Lung (tissue), 12 donors: Measurements from ENCODE around the gene POLR1G. TPM values are rescaled to one million over a fixed set of nuclear protein-coding genes. Genes with fewer than 3 reads are reported as not detected.
A peak's percentile ranks its signal among the peaks of the same experiment; 100 is the strongest.

Experiments
- ATAC-seq: fragments of 200-7000 bp; cut with Tn5 transposase; one replicate; pipeline ENCODE4 v1.9.1; 2020; ENCODE audit warnings: moderate number of reproducible peaks; ENCODE audit not compliant: insufficient read depth, low FRiP score
- DNase-seq, 3 donors: peaks; one replicate each; pipeline ENCODE4 v3.0.0-alpha.2; 2013 to 2017
- H3K27ac ChIP-seq, 2 donors: one replicate each; pipeline ENCODE4 v1.5.1; 2013; ENCODE audit warnings: mild to moderate bottlenecking in 2 of 2, moderate library complexity in 2 of 2, control low read depth in 1 of 2, inconsistent platforms in 1 of 2, low read depth in 1 of 2, low read length in 1 of 2
- H3K27me3 ChIP-seq, 3 donors: one replicate each; pipeline ENCODE4 v1.5.1; 2013; ENCODE audit warnings: low read length in 2 of 3; ENCODE audit not compliant: control insufficient read depth in 3 of 3, insufficient read depth in 3 of 3
- H3K36me3 ChIP-seq, 4 donors: one replicate each; pipeline ENCODE4 v1.5.1; 2013; ENCODE audit warnings: low read length in 4 of 4, mild to moderate bottlenecking in 1 of 4, moderate library complexity in 1 of 4; ENCODE audit not compliant: control insufficient read depth in 4 of 4, insufficient read depth in 4 of 4
- H3K4me1 ChIP-seq, 5 donors: one replicate each; pipeline ENCODE4 v1.5.1; 2013; ENCODE audit warnings: low read length in 5 of 5, mild to moderate bottlenecking in 2 of 5, moderate library complexity in 1 of 5; ENCODE audit not compliant: control insufficient read depth in 5 of 5, insufficient read depth in 5 of 5
- H3K4me3 ChIP-seq: one replicate; pipeline ENCODE4 v1.5.1; 2013; ENCODE audit warnings: mild to moderate bottlenecking, control low read depth, moderate library complexity
- H3K9ac ChIP-seq, 2 donors: one replicate each; pipeline ENCODE4 v1.5.1; 2013; ENCODE audit warnings: low read length in 2 of 2, control low read depth in 1 of 2; ENCODE audit not compliant: insufficient read depth in 1 of 2
- H3K9me3 ChIP-seq, 4 donors: one replicate each; pipeline ENCODE4 v1.5.1; 2013; ENCODE audit warnings: low read length in 3 of 4, mild to moderate bottlenecking in 1 of 4, moderate library complexity in 1 of 4; ENCODE audit not compliant: control insufficient read depth in 4 of 4, insufficient read depth in 3 of 4
- WGBS, 2 donors: extraction: QIAGEN DNeasy Blood & Tissue Kit; methylation state at CpG; one replicate each; pipeline ENCODE4 v1.1.7; 2013; 5-methylcytosine and 5-hydroxymethylcytosine counted together
- polyA plus RNA-seq, 2 donors: library from polyadenylated mRNA; stranded (reverse); fragments of 200-250 nt; gene quantifications; one replicate each; pipeline ENCODE4 v1.2.1, GENCODE V29; 2013
- total RNA-seq, 2 donors: library from RNA; depleted of rRNA in 1 of 2; stranded (reverse); fragments of >200 nt in 1 of 2; gene quantifications; one replicate each; pipeline ENCODE4 v1.2.1, GENCODE V29; 2014 to 2021
- TF ChIP-seq, protein P1 (sequence below): IDR thresholded peaks from 2 replicates; pipeline ENCODE4 v1.5.1; 2012; ENCODE audit warnings: mild to moderate bottlenecking; ENCODE audit errors: control extremely low read depth, extremely low read depth
- donor health status: control.
- donor health status: control.
- donor health status: Bipolar disorder and iron deficiency.
- donor health status: healthy.
- donor health status: DM: yes; HTN: yes; CAD: no.

The POLR1G gene
- total and polyA plus RNA-seq, 4 donors = 3.6 to 8.3 (median 5.9) TPM

DNA sequence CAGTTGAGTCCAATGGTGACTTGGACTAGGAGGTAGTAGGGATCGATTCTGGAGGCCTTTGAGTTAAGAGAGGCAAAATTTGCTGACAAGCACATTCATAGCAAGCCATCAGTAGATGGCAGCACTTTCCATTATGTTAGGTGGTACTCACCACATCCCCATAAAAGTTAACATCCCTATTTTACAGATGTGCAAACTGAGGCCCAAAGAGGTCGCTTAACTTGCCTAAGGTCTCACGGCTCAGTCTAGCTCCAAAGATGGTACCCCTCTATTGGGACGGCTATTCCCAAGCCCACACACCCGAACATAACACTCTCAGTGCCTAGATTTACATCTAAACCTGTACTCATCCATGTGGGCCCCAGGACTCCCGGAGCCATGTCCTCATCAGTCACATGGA is 39.9 kb downstream of the POLR1G start:
- Histone ChIP-seq H3K4me1 (peaks cover 6 to 17% (median 11%) of the 10 kb centered on the region in 5 donors), H3K36me3 (no peaks in the 10 kb centered on the region), H3K9ac (no peak overlapping the region), H3K27ac (no peak overlapping the region), H3K4me3 (no peak overlapping the region), H3K9me3 (no peaks in the 10 kb centered on the region), H3K27me3 (no peaks in the 10 kb centered on the region)
- TF ChIP-seq, protein P1, sequence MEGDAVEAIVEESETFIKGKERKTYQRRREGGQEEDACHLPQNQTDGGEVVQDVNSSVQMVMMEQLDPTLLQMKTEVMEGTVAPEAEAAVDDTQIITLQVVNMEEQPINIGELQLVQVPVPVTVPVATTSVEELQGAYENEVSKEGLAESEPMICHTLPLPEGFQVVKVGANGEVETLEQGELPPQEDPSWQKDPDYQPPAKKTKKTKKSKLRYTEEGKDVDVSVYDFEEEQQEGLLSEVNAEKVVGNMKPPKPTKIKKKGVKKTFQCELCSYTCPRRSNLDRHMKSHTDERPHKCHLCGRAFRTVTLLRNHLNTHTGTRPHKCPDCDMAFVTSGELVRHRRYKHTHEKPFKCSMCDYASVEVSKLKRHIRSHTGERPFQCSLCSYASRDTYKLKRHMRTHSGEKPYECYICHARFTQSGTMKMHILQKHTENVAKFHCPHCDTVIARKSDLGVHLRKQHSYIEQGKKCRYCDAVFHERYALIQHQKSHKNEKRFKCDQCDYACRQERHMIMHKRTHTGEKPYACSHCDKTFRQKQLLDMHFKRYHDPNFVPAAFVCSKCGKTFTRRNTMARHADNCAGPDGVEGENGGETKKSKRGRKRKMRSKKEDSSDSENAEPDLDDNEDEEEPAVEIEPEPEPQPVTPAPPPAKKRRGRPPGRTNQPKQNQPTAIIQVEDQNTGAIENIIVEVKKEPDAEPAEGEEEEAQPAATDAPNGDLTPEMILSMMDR = peak; percentile 19
- no peak for ATAC-seq
- 82 to 86% methylated on average over 6 of the region's 6 CpGs for WGBS, 2 donors
- DNase-seq = peak in 1 of 3 donors; percentile 26

- Histone ChIP-seq H3K9me3 (no peaks in the 10 kb centered on the region), H3K4me1 (peaks cover 6 to 18% (median 11%) of the 10 kb centered on the region in 5 donors), H3K36me3 (no peaks in the 10 kb centered on the region), H3K27ac (no peak overlapping the region), H3K27me3 (no peaks in the 10 kb centered on the region), H3K9ac (no peak overlapping the region), H3K4me3 (no peak overlapping the region)
- peak in 1 of 3 donors; percentile 26 for DNase-seq
- 87 to 92% methylated on average over 7 of the region's 7 CpGs for WGBS, 2 donors
- TF ChIP-seq, protein P1 = no peak
- no peak for ATAC-seq
Measured at GRCh38 chr19:45446944-45447343, 40.5 kb downstream of the POLR1G start.

- peaks cover under 1 to 18% (median 11%) of the 10 kb centered on the region in 5 donors for H3K4me1 ChIP-seq
- H3K9ac ChIP-seq = no peak overlapping the region
- no peaks in the 10 kb centered on the region for H3K36me3 ChIP-seq
- H3K9me3 ChIP-seq = no peaks in the 10 kb centered on the region
- DNase-seq (no peak), ATAC-seq (no peak)
- WGBS, 2 donors = 89 to 92% methylated on average over 3 of the region's 3 CpGs
- no peak overlapping the region for H3K4me3 ChIP-seq
- no peaks in the 10 kb centered on the region for H3K27me3 ChIP-seq
- H3K27ac ChIP-seq = no peak overlapping the region
- TF ChIP-seq, protein P1 = no peak
Measured at GRCh38 chr19:45448425-45448756, 41.9 kb downstream of the POLR1G start.

- H3K9me3 ChIP-seq = no peaks in the 10 kb centered on the region
- WGBS, 2 donors = 60 to 70% methylated on average over 7 of the region's 7 CpGs
- H3K27me3 ChIP-seq = no peaks in the 10 kb centered on the region
- H3K9ac ChIP-seq = peak overlapping the region in 1 of 2 donors; percentile 38
- H3K36me3 ChIP-seq = no peaks in the 10 kb centered on the region
- ATAC-seq (no peak), DNase-seq (no peak)
- TF ChIP-seq, protein P1 = no peak
- H3K4me1 ChIP-seq = peaks cover 0 to 18% (median 11%) of the 10 kb centered on the region in 5 donors
- peak overlapping the region in 1 of 2 donors; percentile 28 for H3K27ac ChIP-seq
- no peak overlapping the region for H3K4me3 ChIP-seq
Measured at GRCh38 chr19:45448887-45449299, 42.4 kb downstream of the POLR1G start.
